WI38 (cell line): Measurements from ENCODE around the gene MUC2.

Source experiments
- H3K4me3 ChIP-seq: 2 replicates; pipeline ENCODE4 v1.5.1; 2011; ENCODE audit warnings: low read depth, mild to moderate bottlenecking, control low read depth, low read length
- CTCF ChIP-seq: IDR thresholded peaks from 2 replicates; pipeline ENCODE4 v1.5.1; 2012; ENCODE audit warnings: low read depth, mild to moderate bottlenecking, control low read depth, low read length

Gene MUC2

GRCh38 chr11:1049071-1049405, 25.6 kb upstream of the MUC2 start:
- TF ChIP-seq CTCF, result no peak
- no peak overlapping the region for H3K4me3 ChIP-seq

GRCh38 chr11:1049431-1049891, 25.2 kb upstream of the MUC2 start:
- TF ChIP-seq CTCF, result no peak
- no peak overlapping the region for H3K4me3 ChIP-seq

GRCh38 chr11:1049911-1050580, 24.6 kb upstream of the MUC2 start:
- no peak overlapping the region for H3K4me3 ChIP-seq
- no peak for TF ChIP-seq CTCF

DNA sequence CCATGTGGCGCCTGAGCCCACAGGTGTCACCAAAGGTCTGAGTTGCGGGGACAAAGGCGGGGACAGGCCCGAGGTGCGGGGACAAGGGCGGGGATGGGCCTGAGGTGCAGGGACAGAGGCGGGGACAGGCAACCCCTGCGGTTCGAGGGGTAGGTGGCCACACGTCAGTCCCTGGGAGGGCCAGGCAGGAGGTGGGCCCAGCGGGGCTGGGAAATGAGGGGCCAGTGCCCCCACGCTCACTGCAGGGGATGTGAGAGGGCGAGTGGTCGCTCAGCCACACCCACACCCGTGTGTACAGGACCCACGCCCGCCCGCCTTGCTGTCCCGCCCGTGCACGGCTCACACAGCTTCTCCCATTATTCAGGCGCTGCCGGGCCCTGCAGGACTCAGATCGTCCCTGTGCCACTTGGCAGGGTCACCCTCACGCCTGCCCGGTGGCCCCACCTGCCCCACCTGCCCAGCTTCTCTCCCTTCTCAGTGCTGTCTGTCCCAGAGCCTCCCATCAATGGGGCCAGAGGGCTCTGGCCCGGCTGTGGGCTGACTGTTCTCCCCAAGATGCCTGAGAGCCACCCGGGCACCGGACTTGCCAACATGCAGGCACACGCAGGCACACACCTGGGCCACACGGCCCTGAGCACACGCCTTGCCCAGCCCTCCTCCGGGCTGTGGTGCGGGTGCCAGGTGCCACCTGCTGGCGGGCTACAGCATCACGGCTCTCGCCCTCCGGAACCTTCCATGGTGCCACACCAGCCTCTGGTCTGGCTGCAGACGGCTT, 23.9 kb upstream of the MUC2 start:
- TF ChIP-seq CTCF, result peak; percentile 89
- no peak overlapping the region for H3K4me3 ChIP-seq

DNA sequence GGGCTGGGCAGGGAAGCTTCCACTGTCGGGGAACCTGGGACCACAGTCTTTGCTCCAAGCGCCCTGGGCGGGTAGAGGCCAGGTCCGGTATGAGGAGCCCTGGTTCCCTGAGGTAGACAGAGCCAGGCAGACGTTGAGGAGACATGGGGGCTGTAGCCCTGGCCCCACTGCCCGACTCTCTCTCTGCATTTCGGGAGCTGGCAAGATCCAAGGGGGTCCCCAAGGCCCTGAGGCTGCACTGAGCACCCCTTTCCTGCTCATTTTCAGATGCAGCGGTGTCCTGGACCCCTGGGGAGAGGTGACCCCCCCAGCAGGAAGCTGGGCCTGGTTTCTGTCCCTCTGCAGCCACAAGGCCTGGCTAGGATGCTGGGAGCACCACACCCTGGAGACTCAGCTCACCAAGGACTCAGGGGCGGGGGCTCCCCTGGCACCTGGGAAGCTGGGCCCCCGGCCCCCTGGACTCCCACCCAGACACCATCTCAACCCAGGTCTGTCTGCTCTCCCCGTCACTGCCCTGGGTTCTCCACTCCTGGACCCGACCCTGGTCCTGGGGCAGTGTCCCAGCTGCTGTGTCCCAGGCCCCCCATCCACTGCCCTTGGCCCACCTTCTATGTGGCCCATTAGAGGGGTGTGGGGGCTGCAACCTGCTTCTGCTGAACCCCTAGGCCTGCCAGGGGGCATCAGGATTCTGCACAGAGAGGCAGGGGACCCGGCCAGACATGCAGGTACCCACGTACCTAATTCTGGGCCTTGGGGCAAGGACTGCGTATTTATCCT, 23.1 kb upstream of the MUC2 start:
- TF ChIP-seq CTCF, result no peak
- H3K4me3 ChIP-seq, result no peak overlapping the region

DNA sequence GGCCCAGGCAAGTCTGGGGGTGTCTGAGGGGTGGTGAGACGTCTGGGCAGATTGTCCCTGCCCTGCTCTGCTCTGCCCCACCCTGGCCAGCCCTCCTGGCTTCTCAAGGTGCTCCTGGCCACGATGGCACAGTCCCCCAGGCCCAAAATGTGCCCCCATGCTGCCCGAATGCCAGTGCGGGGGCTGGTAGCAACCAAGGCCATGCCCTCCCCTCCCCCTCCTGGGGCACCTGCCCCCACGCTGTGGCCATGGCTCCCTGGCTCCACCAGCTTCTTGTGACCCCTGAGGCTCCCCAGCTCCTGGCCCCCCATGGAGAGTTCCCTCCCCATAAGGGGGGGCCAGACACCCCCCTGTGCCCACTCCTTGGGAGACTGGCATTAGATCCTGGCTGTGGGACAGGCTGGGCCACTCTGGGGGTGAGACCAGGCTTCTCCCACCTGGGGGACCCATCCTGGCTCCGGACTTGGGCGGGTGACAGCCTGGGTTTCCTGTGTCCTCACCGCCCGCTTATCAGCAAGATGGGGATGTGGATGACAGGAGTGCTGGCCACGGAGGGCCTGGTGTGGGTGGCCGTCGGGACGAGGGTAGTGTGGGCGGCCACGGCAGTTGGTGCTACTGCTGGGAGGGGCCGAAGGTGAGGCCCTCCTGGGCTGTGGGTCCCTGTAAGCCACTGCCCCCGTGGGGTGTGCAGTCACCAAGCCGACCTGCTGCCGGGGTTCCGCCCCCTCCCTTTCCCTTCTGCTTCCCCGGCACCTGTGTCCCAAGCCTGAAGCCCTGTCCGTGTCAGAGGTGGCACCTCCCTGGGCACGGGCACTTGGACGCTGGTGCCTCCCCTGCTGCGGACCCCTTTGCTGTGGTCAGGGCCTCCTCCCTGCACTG, 22.3 kb upstream of the MUC2 start:
- H3K4me3 ChIP-seq, result no peak overlapping the region
- TF ChIP-seq CTCF, result no peak
